NCI-H1436 (cell line): ENCODE results near the gene LYPD4.

Experiments
- DNase-seq: peaks from one replicate; lab custom pipeline; 2025; lab: John Stamatoyannopoulos, UW

Gene LYPD4

GRCh38 chr19:41850381-41850780 lies 5.9 kb upstream of the LYPD4 start:
- no peak for DNase-seq

GRCh38 chr19:41849067-41849466 lies 4.6 kb upstream of the LYPD4 start:
- DNase-seq = no peak

DNA sequence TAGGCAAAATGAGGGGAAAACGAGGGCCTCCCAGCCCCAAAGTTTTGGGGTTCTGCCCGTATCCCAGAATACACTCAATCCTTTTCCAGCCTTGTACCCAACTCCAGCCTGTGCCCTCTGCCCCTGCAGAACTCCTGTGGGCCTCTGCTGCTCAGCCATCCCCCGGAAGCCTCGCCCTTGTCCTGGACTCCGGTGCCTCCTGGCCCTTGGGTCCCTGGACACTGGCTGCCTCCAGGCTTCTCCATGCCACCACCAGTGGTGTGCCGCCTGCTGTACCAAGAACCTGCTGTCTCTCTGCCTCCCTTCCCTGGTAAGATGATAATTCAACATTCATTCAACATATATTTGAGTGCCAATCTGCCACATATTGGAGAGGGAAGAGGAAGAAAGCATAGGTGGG lies 4.2 kb upstream of the LYPD4 start:
- DNase-seq = no peak

DNA sequence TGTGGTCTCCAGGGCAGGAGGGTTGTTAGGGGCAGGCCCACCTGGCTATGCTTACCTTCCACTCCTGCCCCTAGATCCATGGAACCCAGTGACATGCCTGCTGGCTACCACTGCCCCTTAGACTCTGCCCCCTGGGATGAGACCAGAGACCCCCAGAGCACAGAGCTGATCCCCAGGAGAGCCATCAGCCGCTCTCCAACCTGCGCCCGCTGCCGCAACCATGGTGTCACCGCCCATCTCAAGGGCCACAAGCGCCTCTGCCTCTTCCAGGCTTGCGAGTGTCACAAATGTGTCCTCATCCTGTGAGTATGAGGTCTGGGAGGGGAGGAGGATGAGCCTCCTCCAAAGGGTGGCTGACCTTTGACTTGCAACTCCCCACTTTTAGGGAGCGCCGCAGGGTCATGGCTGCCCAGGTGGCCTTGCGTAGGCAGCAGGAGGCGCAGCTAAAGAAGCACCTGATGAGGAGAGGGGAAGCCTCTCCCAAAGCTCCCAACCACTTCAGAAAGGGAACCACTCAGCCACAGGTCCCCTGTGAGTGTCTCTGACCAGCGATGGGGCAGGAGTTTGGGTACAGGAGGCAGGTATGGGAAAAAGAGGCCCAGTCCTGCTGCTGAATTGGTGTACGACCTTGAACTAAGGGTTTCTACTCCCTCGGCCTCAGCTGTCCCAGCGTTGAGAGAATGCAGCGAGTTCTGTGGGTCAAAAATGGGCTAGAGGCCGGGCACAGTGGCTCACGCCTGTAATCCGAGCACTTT lies 3.0 kb upstream of the LYPD4 start:
- DNase-seq = no peak

- DNase-seq = no peak
Observed at GRCh38 chr19:41845051-41845590, 638 bp upstream of the LYPD4 start.

DNA sequence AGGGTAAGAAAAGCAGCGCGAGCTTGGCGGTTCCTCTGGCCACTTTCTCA lies 343 bp upstream of the LYPD4 start, which contains the start of gene DMRTC2:
Gene DMRTC2, plus strand, starts transcription at position 42 of the 50 bp plus-strand sequence. CDS start 2,387 bp downstream, outside the sequence.
- no peak for DNase-seq

DNA sequence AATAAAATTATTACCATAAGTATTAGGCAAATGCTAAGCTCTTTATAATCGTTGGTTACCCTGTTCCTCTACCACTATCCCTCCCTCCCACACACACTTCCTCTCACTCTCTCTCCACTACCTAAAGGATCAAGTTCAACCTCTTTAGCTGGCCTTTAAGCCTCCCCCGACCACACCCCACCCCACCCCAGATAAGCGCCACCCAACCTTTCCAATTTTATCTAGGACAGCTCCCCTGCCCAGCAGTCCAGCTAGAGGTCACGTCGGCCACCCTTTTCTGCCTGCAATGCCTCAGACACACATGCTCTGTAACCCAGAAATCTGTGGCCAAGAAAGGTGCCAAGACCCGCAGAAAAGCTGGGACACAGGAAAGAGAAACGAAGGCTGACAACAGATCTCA lies 1.1 kb downstream of the LYPD4 start:
- no peak for DNase-seq

DNA sequence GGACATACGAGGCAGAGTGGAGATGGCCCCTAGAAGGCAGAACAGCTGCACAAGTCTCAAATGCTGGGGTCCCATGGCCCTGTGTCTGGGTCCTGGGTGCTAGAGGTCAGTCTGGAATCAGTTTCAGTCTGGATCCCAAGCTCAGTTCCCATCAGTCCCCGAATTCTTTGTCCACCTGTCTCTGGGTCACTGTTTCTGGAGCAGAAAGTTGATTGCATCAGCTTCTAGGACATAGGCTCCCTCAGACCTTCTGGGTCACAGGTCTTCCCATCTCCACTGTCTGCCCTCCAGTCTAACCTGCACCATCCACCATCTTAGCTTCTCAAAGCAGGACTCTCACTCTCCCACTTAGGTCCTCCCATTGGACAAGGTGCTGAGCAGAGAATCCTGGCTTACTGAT lies 5.3 kb downstream of the LYPD4 start:
- DNase-seq = no peak

- no peak for DNase-seq
Observed at GRCh38 chr19:41837981-41838708, 6.3 kb downstream of the LYPD4 start.

DNA sequence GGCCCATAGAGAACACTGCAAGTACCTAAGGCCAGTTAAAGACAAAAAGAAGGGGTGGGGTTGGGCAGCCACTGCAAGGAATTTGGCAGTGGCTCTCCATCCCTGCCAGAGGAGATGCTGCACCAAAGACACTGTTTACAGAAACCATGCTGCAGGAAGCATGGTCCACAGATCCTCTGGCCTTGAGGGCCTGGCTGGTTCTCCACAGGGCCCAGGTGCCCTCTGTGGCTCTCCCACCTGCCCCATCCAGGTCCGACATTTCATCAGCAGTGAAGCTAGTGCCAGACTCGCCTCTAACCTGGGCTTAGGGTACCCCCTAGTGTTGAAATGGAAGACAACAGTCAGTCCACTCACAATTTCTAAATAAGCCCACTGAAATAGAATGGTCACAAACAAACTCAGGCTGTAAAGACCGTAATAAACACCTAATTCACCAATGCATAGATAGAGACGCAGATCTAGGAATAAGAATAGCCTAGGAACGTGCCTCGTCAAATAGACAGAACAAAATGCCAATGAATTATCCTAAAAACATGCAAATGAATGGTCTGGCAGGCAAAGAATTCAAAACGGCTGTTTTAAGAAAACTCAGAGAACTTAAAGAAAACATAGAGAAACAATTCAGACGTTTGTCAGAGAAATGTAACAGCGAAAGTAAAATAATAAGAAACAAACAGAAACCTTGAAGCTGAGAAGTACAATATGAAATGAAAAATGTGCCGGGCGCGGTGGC lies 23.3 kb downstream of the LYPD4 start:
- peak; percentile 81 for DNase-seq

DNA sequence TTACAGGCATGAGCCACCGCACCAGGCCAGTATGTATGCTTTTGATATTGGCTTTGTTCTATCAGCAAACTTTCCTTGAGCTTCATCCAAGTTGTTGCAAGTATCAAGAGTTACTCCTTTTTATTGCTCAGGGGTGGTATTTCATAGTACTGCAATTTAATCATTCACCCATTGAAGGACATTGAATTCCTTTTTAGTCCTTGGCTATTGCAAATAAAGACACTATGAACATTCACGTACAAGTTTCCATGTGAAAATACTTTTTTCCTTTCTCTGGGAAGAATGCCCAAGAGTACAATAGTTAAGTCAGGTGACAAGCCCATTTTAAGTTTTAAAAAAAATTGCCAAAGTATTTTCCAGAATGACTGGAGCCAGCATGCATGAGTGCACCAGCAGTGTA lies 27.7 kb downstream of the LYPD4 start:
- no peak for DNase-seq

- no peak for DNase-seq
Observed at GRCh38 chr19:41815301-41815700, 29.2 kb downstream of the LYPD4 start.

- DNase-seq = no peak
Observed at GRCh38 chr19:41813911-41814310, 30.6 kb downstream of the LYPD4 start.

DNA sequence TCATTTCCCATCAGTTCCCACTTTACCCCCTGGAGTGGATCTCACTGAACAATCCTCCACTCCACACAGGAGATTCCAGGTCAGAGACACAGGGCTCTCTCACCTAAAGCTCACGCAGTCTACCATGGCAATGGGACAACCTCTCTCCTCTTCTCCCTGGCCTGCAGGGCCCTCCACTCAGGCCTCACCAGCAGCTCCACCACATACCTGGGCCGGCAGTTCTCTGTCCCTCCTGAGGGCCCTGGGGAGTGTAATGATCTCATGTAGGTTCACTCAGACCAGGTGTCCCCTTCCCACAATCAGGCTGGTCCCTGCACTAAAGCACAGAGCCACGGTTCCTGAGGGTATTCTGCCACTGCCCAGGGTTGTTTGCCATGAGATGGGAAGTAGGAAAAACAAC lies 32.5 kb downstream of the LYPD4 start:
- DNase-seq = no peak

GRCh38 chr19:41811036-41811435 lies 33.4 kb downstream of the LYPD4 start:
- no peak for DNase-seq

DNA sequence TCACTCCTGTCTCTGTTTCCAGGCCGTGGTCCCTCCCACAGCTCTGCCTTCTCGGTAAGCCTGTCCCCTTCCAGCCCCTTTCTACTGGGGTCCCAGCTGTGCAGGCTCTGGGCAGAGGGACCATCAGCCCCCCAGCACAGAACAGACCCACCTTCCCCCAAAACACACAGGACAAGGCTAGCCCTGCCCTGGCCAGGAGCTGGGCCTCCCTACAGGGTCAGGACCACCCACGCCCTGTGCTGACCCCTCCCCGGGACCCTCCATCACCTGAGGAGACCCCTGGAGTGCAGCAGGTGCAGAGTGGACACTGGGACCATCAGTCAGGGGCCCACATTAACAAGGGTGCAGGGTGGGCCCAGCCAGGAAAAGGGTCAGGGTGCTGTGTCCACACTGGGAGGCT lies 34.2 kb downstream of the LYPD4 start:
- no peak for DNase-seq

DNA sequence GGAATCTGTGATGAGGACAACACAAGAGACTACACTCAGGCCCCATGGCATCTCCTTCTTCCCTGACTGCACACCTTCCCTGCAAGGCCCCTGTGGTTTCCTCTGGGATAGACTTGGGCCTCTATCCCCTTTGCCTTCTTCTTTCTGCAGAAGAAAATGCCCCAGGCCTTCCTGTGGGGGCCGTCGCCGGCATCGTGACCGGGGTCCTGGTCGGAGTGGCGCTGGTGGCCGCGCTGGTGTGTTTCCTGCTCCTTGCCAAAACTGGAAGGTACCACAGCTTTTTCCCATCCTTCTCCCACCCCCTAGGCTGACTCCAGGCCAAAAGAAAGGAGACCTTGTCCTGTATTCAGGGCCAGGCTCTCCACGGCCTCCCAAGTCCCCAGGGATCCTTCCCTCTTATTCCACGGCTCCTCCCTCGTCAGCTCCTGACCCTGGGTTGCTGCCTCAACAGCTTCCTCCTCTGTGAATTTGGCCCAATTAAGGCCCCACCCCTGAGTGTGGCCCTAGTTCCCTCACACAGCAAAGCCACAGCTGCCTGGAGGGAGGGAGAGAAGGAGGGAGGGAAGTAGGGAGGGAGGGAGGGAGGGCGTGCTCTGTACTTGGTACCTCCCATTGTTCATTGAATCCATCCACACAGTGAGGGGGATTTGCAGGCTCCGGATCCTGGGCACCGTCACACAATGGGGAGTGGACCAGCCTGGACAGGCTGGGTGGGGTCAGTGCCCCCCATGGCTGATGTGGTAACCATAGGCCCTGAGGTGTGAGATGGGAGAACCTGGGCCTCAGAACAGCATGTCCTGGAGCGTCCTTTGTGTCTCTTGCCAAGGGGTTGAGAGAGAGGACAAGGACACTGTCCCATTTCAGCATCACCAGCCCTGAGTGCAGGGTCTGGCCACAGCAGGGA lies 35.6 kb downstream of the LYPD4 start:
- no peak for DNase-seq

- no peak for DNase-seq
Observed at GRCh38 chr19:41807176-41807575, 37.3 kb downstream of the LYPD4 start.

GRCh38 chr19:41804336-41804735 lies 40.1 kb downstream of the LYPD4 start:
- no peak for DNase-seq

- no peak for DNase-seq
Observed at GRCh38 chr19:41802770-41803169, 41.7 kb downstream of the LYPD4 start.

GRCh38 chr19:41801792-41802211 lies 42.7 kb downstream of the LYPD4 start:
- no peak for DNase-seq

DNA sequence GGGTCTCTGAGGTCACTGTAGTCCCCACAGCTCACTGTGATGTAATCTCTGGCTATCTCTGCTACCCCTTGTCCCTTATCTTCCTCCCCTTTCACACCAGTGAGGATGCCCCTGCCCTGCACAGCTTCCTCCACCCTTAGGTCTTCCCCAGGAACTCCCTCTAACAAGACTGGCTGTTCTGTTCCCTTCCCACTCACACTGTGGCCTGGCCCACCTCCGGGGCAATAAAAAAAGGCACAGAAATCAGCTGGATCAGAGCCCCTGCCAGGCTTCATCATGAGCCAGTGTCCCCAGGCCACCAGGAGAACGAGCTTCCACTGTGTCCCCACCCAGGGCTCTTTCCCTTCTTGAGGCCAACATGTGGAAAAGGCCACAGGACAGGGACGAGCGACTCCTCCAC lies 43.5 kb downstream of the LYPD4 start:
- DNase-seq = no peak
